ENCODE data around the gene OS9.

OS9 gene

GRCh38 chr12:57769594-57769993, 75.7 kb downstream of the OS9 start:
- no peak for DNase-seq (ENCODE audit: low spot score)

GRCh38 chr12:57770734-57771133, 76.8 kb downstream of the OS9 start:
- no peak for DNase-seq (ENCODE audit: low spot score)
